HepG2 (cell line): ENCODE measurements around the gene TBC1D24. TPM values are rescaled to one million over a fixed set of nuclear protein-coding genes. Genes with fewer than 3 reads are reported as not detected.

Experiments used
- ELF1 ChIP-seq: sonication (generic); formaldehyde crosslinking; IDR thresholded peaks from 2 replicates; pipeline ENCODE4 v1.4.0; 2020; ENCODE audit warnings: missing genetic modification reagents
- ETV5 ChIP-seq: IDR thresholded peaks from 2 replicates; pipeline ENCODE4 v1.6.1; 2018; ENCODE audit warnings: missing biosample characterization, missing genetic modification reagents, inconsistent platforms, borderline replicate concordance
- GFI1 ChIP-seq: sonication (generic); formaldehyde crosslinking; IDR thresholded peaks from 2 replicates; pipeline ENCODE4 v1.5.0; 2020; ENCODE audit warnings: missing genetic modification reagents, mild to moderate bottlenecking, borderline replicate concordance
- MAF1 ChIP-seq: sonication (generic); formaldehyde crosslinking; IDR thresholded peaks from 2 replicates; pipeline ENCODE4 v1.5.0; 2020; ENCODE audit warnings: missing genetic modification reagents, borderline replicate concordance
- NR3C1 ChIP-seq: sonication (generic); formaldehyde crosslinking; IDR thresholded peaks from 2 replicates; pipeline ENCODE4 v1.4.0; 2020; ENCODE audit warnings: missing genetic modification reagents
- PAWR ChIP-seq: sonication (generic); formaldehyde crosslinking; IDR thresholded peaks from 2 replicates; pipeline ENCODE4 v1.4.0; 2020; ENCODE audit warnings: missing genetic modification reagents, mild to moderate bottlenecking, borderline replicate concordance
- SSRP1 ChIP-seq: IDR thresholded peaks from 2 replicates; pipeline ENCODE4 v1.6.1; 2016; ENCODE audit warnings: control low read depth
- TERF1 ChIP-seq: sonication (generic); formaldehyde crosslinking; IDR thresholded peaks from 2 replicates; pipeline ENCODE4 v1.8.0; 2022; ENCODE audit warnings: mild to moderate bottlenecking, missing genetic modification reagents, moderate library complexity
- THYN1 ChIP-seq: sonication (generic); formaldehyde crosslinking; IDR thresholded peaks from 2 replicates; pipeline ENCODE4 v1.8.1; 2023; ENCODE audit warnings: low read depth, mild to moderate bottlenecking, moderate library complexity, missing genetic modification reagents, borderline replicate concordance
- ZFY ChIP-seq: sonication (generic); formaldehyde crosslinking; IDR thresholded peaks from 2 replicates; pipeline ENCODE4 v1.4.0; 2020; ENCODE audit warnings: missing genetic modification reagents
- ZGPAT ChIP-seq: IDR thresholded peaks from 2 replicates; pipeline ENCODE4 v1.6.1; 2016; ENCODE audit warnings: mild to moderate bottlenecking
- ZNF18 ChIP-seq: sonication (generic); formaldehyde crosslinking; IDR thresholded peaks from 2 replicates; pipeline ENCODE4 v1.8.0; 2022; ENCODE audit warnings: mild to moderate bottlenecking, missing genetic modification reagents; ENCODE audit not compliant: insufficient replicate concordance
- ZNF180 ChIP-seq: sonication (generic); formaldehyde crosslinking; IDR thresholded peaks from 2 replicates; pipeline ENCODE4 v1.4.0; 2020; ENCODE audit warnings: low read depth, missing genetic modification reagents, borderline replicate concordance
- ZNF232 ChIP-seq: sonication (generic); formaldehyde crosslinking; IDR thresholded peaks from 2 replicates; pipeline ENCODE4 v1.4.0; 2020; ENCODE audit warnings: missing genetic modification reagents, borderline replicate concordance
- ZNF335 ChIP-seq: sonication (generic); formaldehyde crosslinking; IDR thresholded peaks from 2 replicates; pipeline ENCODE4 v1.4.0; 2020; ENCODE audit warnings: missing genetic modification reagents
- ZNF431 ChIP-seq: sonication (generic); formaldehyde crosslinking; IDR thresholded peaks from 2 replicates; pipeline ENCODE4 v1.9.0; 2022; ENCODE audit warnings: missing genetic modification reagents, low read depth, mild to moderate bottlenecking, borderline replicate concordance
- ZNF710 ChIP-seq: sonication (generic); formaldehyde crosslinking; IDR thresholded peaks from 2 replicates; pipeline ENCODE4 v1.5.0; 2020; ENCODE audit warnings: mild to moderate bottlenecking, missing genetic modification reagents, borderline replicate concordance
- ZNF850 ChIP-seq: sonication (generic); formaldehyde crosslinking; conservative IDR thresholded peaks from 2 replicates; pipeline ENCODE4 v1.9.0; 2021; ENCODE audit warnings: mild to moderate bottlenecking, missing genetic modification reagents
- ZXDC ChIP-seq: sonication (generic); formaldehyde crosslinking; IDR thresholded peaks from 2 replicates; pipeline ENCODE4 v1.5.0; 2020; ENCODE audit warnings: mild to moderate bottlenecking, missing genetic modification reagents
- polyA plus RNA-seq, 8 experiments: library from polyadenylated mRNA; depleted of rRNA in 3 of 8; stranded (reverse) in 7 of 8; unstranded in 1 of 8; fragments of >200 nt; fragmentation: Illumina TruSeq in 4 of 8; extraction: Trizol in 4 of 8; gene quantifications; 2 replicates each; pipeline versions ENCODE4 v1.2.1 to v1.2.3, GENCODE V29; 2011 to 2016; ENCODE audit warnings: low read depth in 4 of 8, missing spikeins in 1 of 8, mixed read lengths in 1 of 8; ENCODE audit not compliant: insufficient read depth in 1 of 8
- total RNA-seq, 5 experiments: library from RNA; depleted of rRNA; stranded (reverse); fragments of >200 nt; fragmentation: Illumina TruSeq; extraction: Trizol; gene quantifications; 2 replicates each; pipeline ENCODE4 v1.2.3, GENCODE V29; 2016; ENCODE audit warnings: low read depth in 1 of 5

TBC1D24 gene
- total and polyA plus RNA-seq, 2 of the 13 experiments (the other 11 are each of a cell fraction or from before 2014, with no cell fraction given), result 7.7 to 13.7 TPM

GRCh38 chr16:2513405-2514332 lies 38.7 kb downstream of the TBC1D24 start, which contains the start of gene ATP6V0C (continued):
- TF ChIP-seq ZGPAT (CRISPR knock-in tag) (peak; percentile 42; the same call in 1 of the 2 replicates), ZNF180 (0 out of 2 replicates have a peak, but pooled peaks have one; percentile 34), ZNF232 (no peak), ZFY (CRISPR knock-in tag) (peak; percentile 76), MAF1 (CRISPR knock-in tag) (0 out of 2 replicates have a peak, but pooled peaks have one; percentile 72), NR3C1 (no peak), PAWR (CRISPR knock-in tag) (no peak), ZNF850 (CRISPR knock-in tag) (no peak), TERF1 (CRISPR knock-in tag) (no peak), GFI1 (CRISPR knock-in tag) (no peak), ZNF18 (CRISPR knock-in tag) (no peak), ETV5 (CRISPR knock-in tag) (no peak), SSRP1 (CRISPR knock-in tag) (no peak), ZNF710 (no peak), ZNF335 (CRISPR knock-in tag) (no peak), ELF1 (no peak), ZNF431 (CRISPR knock-in tag) (0 out of 2 replicates have a peak, but pooled peaks have one; percentile 54), THYN1 (no peak), ZXDC (no peak)
